ENCODE results near the gene GPRIN3.

The GPRIN3 gene

GRCh38 chr4:89300060-89300459 is 7.5 kb downstream of the GPRIN3 start:
- no peak for DNase-seq (ENCODE audit: insufficient read length, low spot score)
- no peak for FAIRE-seq
- TF ChIP-seq CTCF (IDR thresholded peaks at IDR 0.05; ENCODE audit: insufficient read depth, missing control alignments): no peak

GRCh38 chr4:89299153-89299791 is 8.3 kb downstream of the GPRIN3 start:
- DNase-seq (ENCODE audit: insufficient read length, low spot score): no peak
- TF ChIP-seq CTCF (IDR thresholded peaks at IDR 0.05; ENCODE audit: insufficient read depth, missing control alignments): no peak

GRCh38 chr4:89298788-89299152 is 8.8 kb downstream of the GPRIN3 start:
- FAIRE-seq: peak; percentile 21
- DNase-seq (ENCODE audit: insufficient read length, low spot score): no peak
- no peak for TF ChIP-seq CTCF (IDR thresholded peaks at IDR 0.05; ENCODE audit: insufficient read depth, missing control alignments)

More at GRCh38 chr4:89299153-89299791, 8.3 kb downstream of the GPRIN3 start:
- peak; percentile 16 for FAIRE-seq

GRCh38 chr4:89298155-89298554 is 9.4 kb downstream of the GPRIN3 start:
- no peak for FAIRE-seq
- no peak for TF ChIP-seq CTCF (IDR thresholded peaks at IDR 0.05; ENCODE audit: insufficient read depth, missing control alignments)
- DNase-seq (ENCODE audit: insufficient read length, low spot score): no peak

GRCh38 chr4:89296896-89297295 is 10.7 kb downstream of the GPRIN3 start:
- FAIRE-seq (no peak), DNase-seq (ENCODE audit: insufficient read length, low spot score) (no peak)
- TF ChIP-seq CTCF (IDR thresholded peaks at IDR 0.05; ENCODE audit: insufficient read depth, missing control alignments): no peak

GRCh38 chr4:89296399-89296798 is 11.2 kb downstream of the GPRIN3 start:
- no peak for DNase-seq (ENCODE audit: insufficient read length, low spot score)
- no peak for TF ChIP-seq CTCF (IDR thresholded peaks at IDR 0.05; ENCODE audit: insufficient read depth, missing control alignments)

GRCh38 chr4:89295415-89295927 is 12.1 kb downstream of the GPRIN3 start:
- FAIRE-seq: no peak
- TF ChIP-seq CTCF (IDR thresholded peaks at IDR 0.05; ENCODE audit: insufficient read depth, missing control alignments): no peak

More at GRCh38 chr4:89296399-89296798, 11.2 kb downstream of the GPRIN3 start:
- FAIRE-seq: no peak

More at GRCh38 chr4:89295415-89295927, 12.1 kb downstream of the GPRIN3 start:
- no peak for DNase-seq (ENCODE audit: insufficient read length, low spot score)
